Vagina (tissue), 2 donors: ENCODE results near the gene PRSS48.

Source experiments
- POLR2A ChIP-seq, 2 donors: fragments of 450-650 bp; IDR thresholded peaks; one replicate each; pipeline ENCODE4 v1.6.1; 2017; ENCODE audit warnings: antibody characterized with exemption in 2 of 2, mild to moderate bottlenecking in 2 of 2, moderate library complexity in 2 of 2
- POLR2AphosphoS5 ChIP-seq, 2 donors: sonication (generic); formaldehyde crosslinking; IDR thresholded peaks; one replicate each; pipeline ENCODE4 v1.9.0; 2017; ENCODE audit warnings: antibody characterized with exemption in 2 of 2, mild to moderate bottlenecking in 2 of 2, low read depth in 1 of 2; ENCODE audit not compliant: insufficient read depth in 1 of 2
- TF ChIP-seq, protein P1 (sequence below), 3 experiments: fragments of 450-650 bp in 2 of 3; fragments of 200-600 bp in 1 of 3; sonication (generic) in 1 of 3; IDR thresholded peaks; one replicate each; pipeline ENCODE4 v1.5.1; 2017 to 2019; ENCODE audit warnings: antibody characterized with exemption in 3 of 3, mild to moderate bottlenecking in 2 of 3, moderate library complexity in 2 of 3

DNA sequence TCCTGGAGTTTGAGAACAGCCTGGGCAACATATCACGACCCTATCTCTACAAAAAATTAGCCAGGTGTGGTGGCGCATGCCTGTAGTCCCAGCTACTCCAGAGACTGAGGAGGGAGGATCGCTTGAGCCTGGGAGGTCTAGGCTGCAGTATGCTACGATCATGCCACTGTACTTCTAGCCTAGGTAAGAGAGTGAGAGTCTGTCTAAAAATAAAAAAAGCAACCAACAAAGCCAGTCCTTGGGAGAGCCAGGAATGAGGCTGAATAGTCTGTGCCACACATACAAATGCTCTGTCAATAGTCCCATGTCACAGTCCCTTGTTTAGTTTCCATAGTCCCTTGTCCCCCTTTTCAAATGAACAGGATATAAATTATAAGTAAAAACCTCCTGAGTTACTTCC lies 19.3 kb upstream of the PRSS48 start:
- TF ChIP-seq, protein P1, sequence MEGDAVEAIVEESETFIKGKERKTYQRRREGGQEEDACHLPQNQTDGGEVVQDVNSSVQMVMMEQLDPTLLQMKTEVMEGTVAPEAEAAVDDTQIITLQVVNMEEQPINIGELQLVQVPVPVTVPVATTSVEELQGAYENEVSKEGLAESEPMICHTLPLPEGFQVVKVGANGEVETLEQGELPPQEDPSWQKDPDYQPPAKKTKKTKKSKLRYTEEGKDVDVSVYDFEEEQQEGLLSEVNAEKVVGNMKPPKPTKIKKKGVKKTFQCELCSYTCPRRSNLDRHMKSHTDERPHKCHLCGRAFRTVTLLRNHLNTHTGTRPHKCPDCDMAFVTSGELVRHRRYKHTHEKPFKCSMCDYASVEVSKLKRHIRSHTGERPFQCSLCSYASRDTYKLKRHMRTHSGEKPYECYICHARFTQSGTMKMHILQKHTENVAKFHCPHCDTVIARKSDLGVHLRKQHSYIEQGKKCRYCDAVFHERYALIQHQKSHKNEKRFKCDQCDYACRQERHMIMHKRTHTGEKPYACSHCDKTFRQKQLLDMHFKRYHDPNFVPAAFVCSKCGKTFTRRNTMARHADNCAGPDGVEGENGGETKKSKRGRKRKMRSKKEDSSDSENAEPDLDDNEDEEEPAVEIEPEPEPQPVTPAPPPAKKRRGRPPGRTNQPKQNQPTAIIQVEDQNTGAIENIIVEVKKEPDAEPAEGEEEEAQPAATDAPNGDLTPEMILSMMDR (IDR thresholded peaks at IDR 0.05), result no peak
- no peak for TF ChIP-seq POLR2AphosphoS5 (IDR thresholded peaks at IDR 0.05; ENCODE audit: insufficient read depth in 1 of 2, low read depth in 1 of 2)
- no peak for TF ChIP-seq POLR2A (IDR thresholded peaks at IDR 0.05)
